Breast epithelium (tissue), 3 donors: Measurements from ENCODE around the gene COMT.

Source experiments
- CTCF ChIP-seq, 3 donors: fragments of 450-650 bp; IDR thresholded peaks; one replicate each; pipeline ENCODE4 v1.5.1; 2016 to 2017; ENCODE audit warnings: antibody characterized with exemption in 3 of 3, mild to moderate bottlenecking in 3 of 3, moderate library complexity in 3 of 3
- POLR2A ChIP-seq: fragments of 450-650 bp; IDR thresholded peaks from one replicate; pipeline ENCODE4 v1.6.1; 2016; ENCODE audit warnings: antibody characterized with exemption, mild to moderate bottlenecking, moderate library complexity

- TF ChIP-seq CTCF (IDR thresholded peaks at IDR 0.05) (no peak), POLR2A (no peak)
Measured at GRCh38 chr22:19903513-19903912, 38.1 kb upstream of the COMT start.
